Measurements from ENCODE around the gene INHA. TPM values are rescaled to one million over a fixed set of nuclear protein-coding genes. Genes with fewer than 3 reads are reported as not detected.

Gene INHA
- total RNA-seq, 4 donors from 2014 or later: not detected

DNA sequence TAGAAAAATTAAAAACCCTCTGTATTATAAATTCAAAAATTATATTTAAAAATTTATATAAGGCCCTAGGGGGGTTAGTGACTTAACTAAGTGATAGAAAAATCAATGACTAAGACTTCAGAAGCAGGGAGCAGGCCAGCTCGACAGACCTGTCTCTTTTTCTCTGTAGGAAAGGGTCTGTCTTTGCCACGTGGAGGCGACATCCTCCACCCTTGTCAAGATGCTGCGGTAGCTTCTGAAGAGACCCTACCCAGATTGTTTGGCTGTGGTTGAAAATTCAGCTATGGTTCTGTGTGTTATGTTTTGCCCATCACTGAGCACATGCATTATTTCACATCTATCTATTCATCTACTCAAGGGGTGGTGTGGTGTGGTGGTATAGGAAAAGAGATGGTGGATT lies 47.1 kb downstream of the INHA start:
- in situ Hi-C loops (cut with MboI; ENCODE audit: low pct_ligation_motif_present in 1 of 4, low pct_unique_long_range_greater_than_20kb in 1 of 4, low sequenced_read_pairs in 3 of 4) (no loop called here), intact Hi-C loops (cut with DNase I; ENCODE audit: low total_unique reads) (no loop called here)
- H3K36me3 ChIP-seq: peaks cover 0 to 5% (median 0%) of the 10 kb centered on the region in 4 donors
- no peak overlapping the region for H3K4me3 ChIP-seq
- no peaks in the 10 kb centered on the region for H3K27me3 ChIP-seq
- no peak for TF ChIP-seq POLR2AphosphoS5 (IDR thresholded peaks at IDR 0.05)
- TF ChIP-seq, protein P1, sequence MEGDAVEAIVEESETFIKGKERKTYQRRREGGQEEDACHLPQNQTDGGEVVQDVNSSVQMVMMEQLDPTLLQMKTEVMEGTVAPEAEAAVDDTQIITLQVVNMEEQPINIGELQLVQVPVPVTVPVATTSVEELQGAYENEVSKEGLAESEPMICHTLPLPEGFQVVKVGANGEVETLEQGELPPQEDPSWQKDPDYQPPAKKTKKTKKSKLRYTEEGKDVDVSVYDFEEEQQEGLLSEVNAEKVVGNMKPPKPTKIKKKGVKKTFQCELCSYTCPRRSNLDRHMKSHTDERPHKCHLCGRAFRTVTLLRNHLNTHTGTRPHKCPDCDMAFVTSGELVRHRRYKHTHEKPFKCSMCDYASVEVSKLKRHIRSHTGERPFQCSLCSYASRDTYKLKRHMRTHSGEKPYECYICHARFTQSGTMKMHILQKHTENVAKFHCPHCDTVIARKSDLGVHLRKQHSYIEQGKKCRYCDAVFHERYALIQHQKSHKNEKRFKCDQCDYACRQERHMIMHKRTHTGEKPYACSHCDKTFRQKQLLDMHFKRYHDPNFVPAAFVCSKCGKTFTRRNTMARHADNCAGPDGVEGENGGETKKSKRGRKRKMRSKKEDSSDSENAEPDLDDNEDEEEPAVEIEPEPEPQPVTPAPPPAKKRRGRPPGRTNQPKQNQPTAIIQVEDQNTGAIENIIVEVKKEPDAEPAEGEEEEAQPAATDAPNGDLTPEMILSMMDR (IDR thresholded peaks at IDR 0.05): no peak
- no peak for TF ChIP-seq EP300 (IDR thresholded peaks at IDR 0.05; ENCODE audit: low read depth)
- TF ChIP-seq POLR2A (IDR thresholded peaks at IDR 0.05): no peak
- no peaks in the 10 kb centered on the region for H3K9me3 ChIP-seq
- no peak overlapping the region for H3K27ac ChIP-seq
- no peak for DNase-seq
- H3K4me1 ChIP-seq: no peaks in the 10 kb centered on the region
- 62 to 66% methylated on average over 4 of the region's 4 CpGs for WGBS, 2 donors (ENCODE audit: low coverage in 1 of 2)

DNA sequence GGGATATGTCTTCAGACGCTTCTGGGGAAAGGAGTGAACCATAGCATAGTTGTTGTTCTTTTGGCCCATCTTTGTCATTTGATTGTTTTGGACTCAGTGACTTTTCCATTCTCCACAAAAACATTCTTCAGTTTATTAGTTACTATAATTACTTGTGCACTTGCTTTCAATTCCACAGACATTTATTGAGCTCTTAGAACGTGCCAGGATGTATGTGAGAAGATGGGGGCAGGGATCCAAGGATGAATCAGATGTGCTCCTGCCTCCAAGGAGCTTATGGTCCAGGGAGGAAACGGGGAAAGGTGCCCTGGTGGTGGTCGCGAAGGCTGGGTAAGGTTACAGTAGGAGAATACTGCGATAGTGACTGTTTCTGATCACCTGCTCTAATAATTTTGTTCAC lies 48.4 kb downstream of the INHA start:
- no peak for TF ChIP-seq POLR2AphosphoS5 (IDR thresholded peaks at IDR 0.05)
- TF ChIP-seq, protein P1 (IDR thresholded peaks at IDR 0.05): no peak
- Histone ChIP-seq H3K9me3 (no peaks in the 10 kb centered on the region), H3K27me3 (no peaks in the 10 kb centered on the region), H3K27ac (no peak overlapping the region), H3K36me3 (no peaks in the 10 kb centered on the region), H3K4me3 (no peak overlapping the region), H3K4me1 (no peaks in the 10 kb centered on the region)
- DNase-seq: no peak
- 79 to 85% methylated on average over 4 to 6 of the region's 6 CpGs for WGBS, 2 donors (ENCODE audit: low coverage in 1 of 2)
- intact Hi-C loops (cut with DNase I; ENCODE audit: low total_unique reads) (no loop called here), in situ Hi-C loops (cut with MboI; ENCODE audit: low pct_ligation_motif_present in 1 of 4, low pct_unique_long_range_greater_than_20kb in 1 of 4, low sequenced_read_pairs in 3 of 4) (no loop called here)

DNA sequence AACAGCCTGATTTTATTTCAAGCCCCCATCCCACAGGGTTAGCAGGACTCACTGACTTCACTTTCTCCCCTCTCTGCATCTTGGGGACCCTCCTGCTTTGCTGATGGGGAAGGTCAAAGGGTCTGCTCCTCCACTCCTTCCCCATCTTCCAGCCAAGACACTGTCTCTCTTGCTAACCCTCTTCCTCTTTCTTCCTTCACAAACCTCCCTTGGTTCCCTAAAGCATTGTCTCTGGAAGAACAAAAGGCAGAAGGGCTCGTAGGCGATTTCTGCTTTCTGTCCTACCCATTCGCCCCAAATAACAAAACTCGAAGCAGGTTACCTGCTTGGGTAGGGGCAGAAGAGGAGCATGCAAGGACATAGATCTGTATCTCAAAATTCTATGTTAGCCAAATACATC lies 49.8 kb downstream of the INHA start:
- Histone ChIP-seq H3K27ac (no peak overlapping the region), H3K4me3 (no peak overlapping the region), H3K4me1 (peaks cover 0 to under 1% (median under 1%) of the 10 kb centered on the region in 4 donors), H3K9me3 (no peaks in the 10 kb centered on the region), H3K36me3 (no peaks in the 10 kb centered on the region), H3K27me3 (peaks cover 10% of the 10 kb centered on the region)
- intact Hi-C loops (cut with DNase I; ENCODE audit: low total_unique reads): no loop called here
- TF ChIP-seq EP300 (IDR thresholded peaks at IDR 0.05; ENCODE audit: low read depth): no peak
- TF ChIP-seq POLR2AphosphoS5 (IDR thresholded peaks at IDR 0.05): no peak
- TF ChIP-seq POLR2A (IDR thresholded peaks at IDR 0.05): no peak
- TF ChIP-seq, protein P1 (IDR thresholded peaks at IDR 0.05): no peak
- WGBS, 2 donors (ENCODE audit: low coverage in 1 of 2): 80% methylated on average over 3 to 4 of the region's 4 CpGs
- DNase-seq: no peak
- in situ Hi-C loops (cut with MboI; ENCODE audit: low pct_ligation_motif_present in 1 of 4, low pct_unique_long_range_greater_than_20kb in 1 of 4, low sequenced_read_pairs in 3 of 4): no loop called here

DNA sequence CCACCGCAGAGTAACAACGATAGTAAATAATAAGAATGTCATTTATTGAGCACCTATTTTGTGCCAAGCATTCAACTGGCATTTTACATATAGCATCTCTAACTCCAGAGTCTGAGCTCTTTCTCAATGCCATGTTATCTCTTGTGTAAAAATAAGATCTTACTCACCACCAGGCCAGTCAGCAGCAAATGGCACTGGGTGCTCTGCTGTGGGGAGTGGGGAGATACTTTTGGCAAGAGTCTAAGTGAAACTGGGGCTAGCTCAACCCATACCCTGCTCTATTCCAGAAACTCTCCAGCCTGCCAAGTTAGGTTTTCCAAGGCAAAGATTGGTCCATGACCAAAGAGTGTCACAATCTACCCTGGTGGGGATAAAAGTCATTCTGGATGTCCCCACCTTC lies 50.4 kb downstream of the INHA start:
- Histone ChIP-seq H3K27me3 (peaks cover 14% of the 10 kb centered on the region), H3K4me3 (no peak overlapping the region), H3K27ac (no peak overlapping the region), H3K9me3 (no peaks in the 10 kb centered on the region), H3K36me3 (no peaks in the 10 kb centered on the region), H3K4me1 (peaks cover 0 to 3% (median 2%) of the 10 kb centered on the region in 4 donors)
- no peak for TF ChIP-seq POLR2AphosphoS5 (IDR thresholded peaks at IDR 0.05)
- no peak for TF ChIP-seq EP300 (IDR thresholded peaks at IDR 0.05; ENCODE audit: low read depth)
- no peak for DNase-seq
- 80 to 96% methylated on average over 2 of the region's 2 CpGs for WGBS, 2 donors (ENCODE audit: low coverage in 1 of 2)
- intact Hi-C loops (cut with DNase I; ENCODE audit: low total_unique reads): no loop called here
- in situ Hi-C loops (cut with MboI; ENCODE audit: low pct_ligation_motif_present in 1 of 4, low pct_unique_long_range_greater_than_20kb in 1 of 4, low sequenced_read_pairs in 3 of 4): no loop called here

DNA sequence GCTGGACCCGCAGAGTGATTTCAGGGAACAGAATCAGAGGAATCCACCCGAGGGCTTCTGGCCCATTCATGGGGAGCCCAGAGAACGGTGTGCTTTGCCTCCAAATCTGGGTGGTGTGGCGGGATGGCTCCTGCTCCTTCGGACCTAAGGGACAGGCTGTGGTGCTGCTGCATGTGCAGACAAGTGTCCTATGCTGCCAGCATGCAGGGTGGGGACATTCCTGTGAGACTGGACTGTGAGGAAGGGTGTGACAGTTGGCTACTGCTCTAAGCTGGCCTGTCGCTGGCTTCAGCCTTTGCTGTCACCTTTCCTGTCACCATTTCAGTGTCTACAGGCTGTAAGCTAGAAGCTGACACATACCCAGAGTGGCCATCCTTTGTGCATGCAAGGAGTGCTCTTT lies 52.5 kb downstream of the INHA start:
- DNase-seq: no peak
- no peak for TF ChIP-seq EP300 (IDR thresholded peaks at IDR 0.05; ENCODE audit: low read depth)
- TF ChIP-seq POLR2A (IDR thresholded peaks at IDR 0.05): no peak
- TF ChIP-seq, protein P1 (IDR thresholded peaks at IDR 0.05): no peak
- TF ChIP-seq POLR2AphosphoS5 (IDR thresholded peaks at IDR 0.05): no peak
- Histone ChIP-seq H3K4me1 (peaks cover 5 to 8% (median 7%) of the 10 kb centered on the region in 4 donors), H3K27me3 (peaks cover 34% of the 10 kb centered on the region), H3K36me3 (no peaks in the 10 kb centered on the region), H3K4me3 (no peak overlapping the region), H3K9me3 (no peaks in the 10 kb centered on the region), H3K27ac (no peak overlapping the region)
- in situ Hi-C loops (cut with MboI; ENCODE audit: low pct_ligation_motif_present in 1 of 4, low pct_unique_long_range_greater_than_20kb in 1 of 4, low sequenced_read_pairs in 3 of 4): no loop called here
- WGBS, 2 donors (ENCODE audit: low coverage in 1 of 2): 92% methylated on average over 4 of the region's 6 CpGs; no CpG with 5 or more reads in 1 of the 2 donors
- intact Hi-C loops (cut with DNase I; ENCODE audit: low total_unique reads): no loop called here
